SK-N-SH (cell line): ENCODE measurements around the gene WDR26. TPM values are rescaled to one million over a fixed set of nuclear protein-coding genes. Genes with fewer than 3 reads are reported as not detected.

Experiments used
- CTCF ChIA-PET: fragments of 300-600, 350-600 bp; formaldehyde crosslinking; extraction: SDS; loops from one replicate; lab custom pipeline; 2021; lab: Yijun Ruan, JAX
- POLR2A ChIA-PET: fragments of 350-600 bp; sonication (Branson Sonifier 250); formaldehyde crosslinking; extraction: SDS; loops from one replicate; lab custom pipeline; 2020; ENCODE audit warnings: antibody characterized with exemption, inconsistent platforms; lab: Yijun Ruan, JAX
- DNase-seq: peaks from one replicate; pipeline ENCODE4 v3.0.0; 2012
- H2AFZ ChIP-seq: fragments of 200-600 bp; sonication (generic); 2 replicates; pipeline ENCODE4 v1.8.1; 2016; ENCODE audit warnings: antibody characterized with exemption, mild to moderate bottlenecking, low read depth
- H3F3A ChIP-seq: fragments of 200-600 bp; sonication (generic); replicated peaks from 2 replicates; pipeline ENCODE3; 2016; ENCODE audit warnings: antibody characterized with exemption, mild to moderate bottlenecking; ENCODE audit not compliant: insufficient read depth
- H3K27ac ChIP-seq, 2 experiments: fragments of 200-500 bp in 1 of 2; fragments of 200-600 bp in 1 of 2; sonication (Bioruptor generic) in 1 of 2; sonication (generic), shearing (Covaris generic) in 1 of 2; 2 replicates each; pipeline versions ENCODE4 v1.5.1 to v1.6.1; 2014 to 2016; ENCODE audit warnings: low read depth in 2 of 2, inconsistent platforms in 1 of 2, low read length in 1 of 2, mild to moderate bottlenecking in 1 of 2, mixed read lengths in 1 of 2
- H3K27me3 ChIP-seq: fragments of 200-600 bp; sonication (generic), shearing (Covaris generic); 2 replicates; pipeline ENCODE4 v1.6.1; 2016; ENCODE audit warnings: mixed run types; ENCODE audit not compliant: insufficient read depth
- H3K36me3 ChIP-seq, 2 experiments: fragments of 200-500 bp in 1 of 2; fragments of 200-600 bp in 1 of 2; sonication (Bioruptor generic) in 1 of 2; sonication (generic) in 1 of 2; replicated peaks in 1 of 2; 2 replicates each; pipeline versions ENCODE3 to v1.5.1; 2014 to 2016; ENCODE audit warnings: low read length in 1 of 2, mild to moderate bottlenecking in 1 of 2; ENCODE audit not compliant: insufficient read depth in 2 of 2, control insufficient read depth in 1 of 2
- H3K4me1 ChIP-seq, 2 experiments: fragments of 200-500 bp in 1 of 2; fragments of 200-600 bp in 1 of 2; sonication (Bioruptor generic) in 1 of 2; sonication (generic), shearing (Covaris generic) in 1 of 2; 2 replicates each; pipeline versions ENCODE4 v1.5.1 to v1.6.1; 2014 to 2016; ENCODE audit warnings: low read depth in 1 of 2, low read length in 1 of 2, mixed run types in 1 of 2; ENCODE audit not compliant: insufficient read depth in 2 of 2, control insufficient read depth in 1 of 2
- H3K4me2 ChIP-seq: fragments of 200-600 bp; sonication (generic), shearing (Covaris generic); 2 replicates; pipeline ENCODE4 v1.6.1; 2017; ENCODE audit warnings: mixed run types
- H3K4me3 ChIP-seq, 2 experiments: fragments of 200-500 bp in 1 of 2; fragments of 200-600 bp in 1 of 2; sonication (Bioruptor generic) in 1 of 2; sonication (generic), shearing (Covaris generic) in 1 of 2; 2 replicates each; pipeline versions ENCODE4 v1.5.1 to v1.8.1; 2014 to 2016; ENCODE audit warnings: low read depth in 2 of 2, inconsistent platforms in 1 of 2, low read length in 1 of 2, mild to moderate bottlenecking in 1 of 2, mixed read lengths in 1 of 2, moderate library complexity in 1 of 2
- H3K79me2 ChIP-seq: fragments of 200-600 bp; sonication (generic); 2 replicates; pipeline ENCODE4 v1.8.1; 2017; ENCODE audit warnings: mild to moderate bottlenecking; ENCODE audit not compliant: insufficient read depth
- H3K9ac ChIP-seq: fragments of 200-600 bp; sonication (generic); 2 replicates; pipeline ENCODE4 v1.6.1; 2017; ENCODE audit warnings: mixed run types
- H3K9me2 ChIP-seq: fragments of 200-600 bp; sonication (generic); 2 replicates; pipeline ENCODE4 v1.6.1; 2017; ENCODE audit warnings: mixed run types
- H3K9me3 ChIP-seq: fragments of 200-600 bp; sonication (generic); 2 replicates; pipeline ENCODE4 v1.6.1; 2017; ENCODE audit warnings: mixed run types, mild to moderate bottlenecking, moderate library complexity
- H4K20me1 ChIP-seq: fragments of 200-600 bp; sonication (generic); 2 replicates; pipeline ENCODE4 v1.6.1; 2017; ENCODE audit warnings: mild to moderate bottlenecking, mixed run types; ENCODE audit not compliant: insufficient read depth
- CTCF ChIP-seq: fragments of 200-600 bp; sonication (generic); IDR thresholded peaks from 2 replicates; pipeline ENCODE4 v1.6.1; 2017; ENCODE audit warnings: antibody characterized with exemption, mild to moderate bottlenecking, moderate library complexity
- FOSL2 ChIP-seq: IDR thresholded peaks from 2 replicates; pipeline ENCODE4 v1.4.0; 2012; ENCODE audit warnings: low read depth, mild to moderate bottlenecking, moderate library complexity, borderline replicate concordance
- GABPA ChIP-seq: IDR thresholded peaks from 2 replicates; pipeline ENCODE4 v1.4.0; 2012; ENCODE audit warnings: low read depth, mild to moderate bottlenecking
- IRF3 ChIP-seq: fragments of 150-350 bp; IDR thresholded peaks from 2 replicates; pipeline ENCODE4 v1.6.1; 2016; ENCODE audit warnings: mild to moderate bottlenecking, low read depth, low read length
- NFIC ChIP-seq: IDR thresholded peaks from 2 replicates; pipeline ENCODE4 v1.4.0; 2012; ENCODE audit warnings: borderline replicate concordance
- POLR2AphosphoS5 ChIP-seq: IDR thresholded peaks from 2 replicates; pipeline ENCODE4 v1.6.1; 2012; ENCODE audit warnings: low read depth, low read length
- RAD21 ChIP-seq: IDR thresholded peaks from 2 replicates; pipeline ENCODE4 v1.6.1; 2012; ENCODE audit warnings: mild to moderate bottlenecking, low read length
- RFX5 ChIP-seq: IDR thresholded peaks from 2 replicates; pipeline ENCODE4 v1.6.1; 2012; ENCODE audit warnings: mild to moderate bottlenecking, improper control_type of control experiment, low read length
- SMC3 ChIP-seq: IDR thresholded peaks from 2 replicates; pipeline ENCODE4 v1.6.1; 2012; ENCODE audit warnings: low read depth, low read length, improper control_type of control experiment
- USF1 ChIP-seq: IDR thresholded peaks from 2 replicates; pipeline ENCODE4 v1.4.0; 2012; ENCODE audit warnings: low read depth, borderline replicate concordance
- USF2 ChIP-seq: fragments of 150-350 bp; IDR thresholded peaks from 2 replicates; pipeline ENCODE4 v1.6.1; 2017; ENCODE audit warnings: antibody characterized with exemption, low read length, low read depth, borderline replicate concordance
- WGBS: methylation state at CpG from one replicate; pipeline ENCODE4 v1.1.6; 2017; ENCODE audit warnings: low lambda C conversion rate; 5-methylcytosine and 5-hydroxymethylcytosine counted together
- polyA plus RNA-seq, 3 experiments: library from polyadenylated mRNA; depleted of rRNA; stranded (reverse); fragments of >200 nt; gene quantifications; 2 replicates each; pipeline ENCODE4 v1.2.3, GENCODE V29; 2012

Gene WDR26
- polyA plus RNA-seq, 1 of the 3 experiments (the other 2 are of a cell fraction): 21.2 TPM

GRCh38 chr1:224456637-224456953 is 22.0 kb upstream of the WDR26 start:
- POLR2A ChIA-PET: no interaction called here

More at GRCh38 chr1:224456637-224456953, 22.0 kb upstream of the WDR26 start:
- H3K9ac ChIP-seq: no peak overlapping the region
- H3F3A ChIP-seq: peaks cover 5% of the 10 kb centered on the region
- CTCF ChIA-PET: interaction anchor here (0.7 to 2.7 kb wide), 14 partner anchors 9 to 466 kb away, joined by 3 to 37 read pairs (median 6); no protein-coding TSS in a partner anchor
- no peaks in the 10 kb centered on the region for H4K20me1 ChIP-seq
- H3K4me1 ChIP-seq: peaks cover 4 to 8% of the 10 kb centered on the region in 2 experiments; a peak in 2 of 4 replicates
- no peaks in the 10 kb centered on the region for H3K9me3 ChIP-seq
- H3K79me2 ChIP-seq: no peaks in the 10 kb centered on the region
- no peak overlapping the region for H3K4me2 ChIP-seq
- H3K9me2 ChIP-seq: no peaks in the 10 kb centered on the region
- H3K27ac ChIP-seq: no peak overlapping the region; a peak in 1 of 4 replicates
- 98% methylated on average over 6 of the region's 7 CpGs for WGBS
- H3K36me3 ChIP-seq: peaks cover 0 to 4% of the 10 kb centered on the region in 2 experiments
- TF ChIP-seq GABPA (no peak), IRF3 (no peak), NFIC (no peak), FOSL2 (no peak), RAD21 (no peak), RFX5 (no peak), USF1 (no peak), POLR2AphosphoS5 (no peak), USF2 (no peak), SMC3 (no peak), CTCF (no peak)
- peak overlapping the region; percentile 71; the same call in 1 of the 2 replicates for H2AFZ ChIP-seq
- H3K4me3 ChIP-seq: no peak overlapping the region
- DNase-seq: no peak
- no peaks in the 10 kb centered on the region for H3K27me3 ChIP-seq
